Lower leg skin (tissue), 3 donors: ENCODE data around the gene SAP30L.

Source experiments
- POLR2A ChIP-seq, 2 donors: fragments of 450-650 bp; IDR thresholded peaks; one replicate each; pipeline ENCODE4 v1.6.1; 2016 to 2017; ENCODE audit warnings: antibody characterized with exemption in 2 of 2, mild to moderate bottlenecking in 1 of 2, moderate library complexity in 1 of 2
- TF ChIP-seq, protein P1 (sequence below), 3 donors: fragments of 450-650 bp; IDR thresholded peaks; one replicate each; pipeline ENCODE4 v1.5.1; 2016; ENCODE audit warnings: antibody characterized with exemption in 3 of 3, mild to moderate bottlenecking in 3 of 3, moderate library complexity in 2 of 3

GRCh38 chr5:154445422-154446194 lies at the start of gene SAP30L:
- TF ChIP-seq, protein P1, sequence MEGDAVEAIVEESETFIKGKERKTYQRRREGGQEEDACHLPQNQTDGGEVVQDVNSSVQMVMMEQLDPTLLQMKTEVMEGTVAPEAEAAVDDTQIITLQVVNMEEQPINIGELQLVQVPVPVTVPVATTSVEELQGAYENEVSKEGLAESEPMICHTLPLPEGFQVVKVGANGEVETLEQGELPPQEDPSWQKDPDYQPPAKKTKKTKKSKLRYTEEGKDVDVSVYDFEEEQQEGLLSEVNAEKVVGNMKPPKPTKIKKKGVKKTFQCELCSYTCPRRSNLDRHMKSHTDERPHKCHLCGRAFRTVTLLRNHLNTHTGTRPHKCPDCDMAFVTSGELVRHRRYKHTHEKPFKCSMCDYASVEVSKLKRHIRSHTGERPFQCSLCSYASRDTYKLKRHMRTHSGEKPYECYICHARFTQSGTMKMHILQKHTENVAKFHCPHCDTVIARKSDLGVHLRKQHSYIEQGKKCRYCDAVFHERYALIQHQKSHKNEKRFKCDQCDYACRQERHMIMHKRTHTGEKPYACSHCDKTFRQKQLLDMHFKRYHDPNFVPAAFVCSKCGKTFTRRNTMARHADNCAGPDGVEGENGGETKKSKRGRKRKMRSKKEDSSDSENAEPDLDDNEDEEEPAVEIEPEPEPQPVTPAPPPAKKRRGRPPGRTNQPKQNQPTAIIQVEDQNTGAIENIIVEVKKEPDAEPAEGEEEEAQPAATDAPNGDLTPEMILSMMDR (IDR thresholded peaks at IDR 0.05), result no peak
- TF ChIP-seq POLR2A (IDR thresholded peaks at IDR 0.05), result no peak
